Fibroblast of skin of right biceps (primary cell): ENCODE data around the gene TSFM.
"Not testable (repeated sequence)": the region's sequence is repeated elsewhere in the genome, so short reads cannot be mapped to it uniquely, and the experiment has no call there.

Source experiments
- DNase-seq: peaks from one replicate; pipeline ENCODE4 v3.0.0-alpha.2; 2013

Gene TSFM

GRCh38 chr12:57764662-57765002 is 18.0 kb upstream of the TSFM start:
- DNase-seq, result no peak

- peak; percentile 32 for DNase-seq
Measured at GRCh38 chr12:57765003-57765697, 17.4 kb upstream of the TSFM start.

- no peak for DNase-seq
Measured at GRCh38 chr12:57765698-57766463, 16.7 kb upstream of the TSFM start.

- DNase-seq, result no peak
Measured at GRCh38 chr12:57766464-57767304, 15.9 kb upstream of the TSFM start, which contains the start of gene CYP27B1. Gene CYP27B1 (minus strand): TSS chr12:57767078. CDS start chr12:57767041, 37 bp downstream.

- no peak for DNase-seq
Measured at GRCh38 chr12:57767305-57767698, 15.3 kb upstream of the TSFM start.

- no peak for DNase-seq
Measured at GRCh38 chr12:57767876-57768275, 14.7 kb upstream of the TSFM start.

GRCh38 chr12:57769594-57769993 is 13.0 kb upstream of the TSFM start:
- DNase-seq, result no peak

- no peak for DNase-seq
Measured at GRCh38 chr12:57770734-57771133, 11.9 kb upstream of the TSFM start.

GRCh38 chr12:57771236-57771872 is 11.2 kb upstream of the TSFM start:
- DNase-seq, result peak; percentile 94

GRCh38 chr12:57771873-57772428 is 10.6 kb upstream of the TSFM start, which contains the start of gene METTL1:
Gene METTL1 (minus strand): TSS chr12:57772105. CDS start chr12:57772083, 22 bp downstream.
- DNase-seq, result peak; percentile 98

- DNase-seq, result peak; percentile 55
Measured at GRCh38 chr12:57772429-57773322, 9.9 kb upstream of the TSFM start, which contains the start of gene EEF1AKMT3. Gene EEF1AKMT3 (plus strand): TSS chr12:57772614. CDS start chr12:57772725, 111 bp downstream.

- not testable (repeated sequence) for DNase-seq
Measured at GRCh38 chr12:57774634-57775033, 8.0 kb upstream of the TSFM start.

- DNase-seq, result no peak
Measured at GRCh38 chr12:57775044-57775443, 7.5 kb upstream of the TSFM start.

GRCh38 chr12:57775563-57776246 is 6.9 kb upstream of the TSFM start:
- no peak for DNase-seq

- no peak for DNase-seq
Measured at GRCh38 chr12:57776247-57776587, 6.4 kb upstream of the TSFM start.

- no peak for DNase-seq
Measured at GRCh38 chr12:57777367-57777766, 5.2 kb upstream of the TSFM start.

- DNase-seq, result no peak
Measured at GRCh38 chr12:57777911-57778310, 4.7 kb upstream of the TSFM start.

GRCh38 chr12:57779736-57780135 is 2.9 kb upstream of the TSFM start:
- no peak for DNase-seq

GRCh38 chr12:57780284-57780897 is 2.2 kb upstream of the TSFM start:
- no peak for DNase-seq

GRCh38 chr12:57781244-57781643 is 1.3 kb upstream of the TSFM start:
- no peak for DNase-seq
